IMR-90 (cell line): ENCODE results near the gene CDV3. TPM values are rescaled to one million over a fixed set of nuclear protein-coding genes. Genes with fewer than 3 reads are reported as not detected.
A peak's percentile ranks its signal among the peaks of the same experiment; 100 is the strongest.

ENCODE experiments used
- ATAC-seq: fragments of 200-7000 bp; cut with Tn5 transposase; 2 replicates; pipeline ENCODE4 v1.9.1; 2020; ENCODE audit warnings: low read depth, mild to moderate bottlenecking, moderate library complexity
- BruUV-seq: library from RNA; stranded (reverse); fragments of 400-500 nt; replicated peaks from 2 replicates; lab custom pipeline; 2021; lab: Mats Ljungman, UMichigan
- CTCF ChIA-PET: fragments of 300-600 bp; formaldehyde crosslinking; extraction: SDS; loops from one replicate; lab custom pipeline; 2021; ENCODE audit warnings: antibody characterized with exemption; lab: Yijun Ruan, JAX
- POLR2A ChIA-PET: fragments of 300-600 bp; sonication (Branson Sonifier 250); formaldehyde crosslinking; loops from one replicate; lab custom pipeline; 2022; ENCODE audit warnings: antibody characterized with exemption; ENCODE audit not compliant: unreplicated experiment; lab: Charles Lee
- DNase-seq: peaks from one replicate; pipeline ENCODE4 v3.0.0; 2013
- H2AFZ ChIP-seq: replicated peaks from 2 replicates; pipeline ENCODE3; 2013; ENCODE audit warnings: low read length, mild to moderate bottlenecking; ENCODE audit not compliant: poor library complexity
- H2AK5ac ChIP-seq: 2 replicates; pipeline ENCODE4 v1.6.1; 2013; ENCODE audit warnings: low read depth, low read length, inconsistent platforms
- H2AK9ac ChIP-seq: replicated peaks from 2 replicates; pipeline ENCODE3; 2013; ENCODE audit warnings: mild to moderate bottlenecking, low read depth, low read length, moderate library complexity; ENCODE audit not compliant: poor library complexity
- H2BK120ac ChIP-seq: 2 replicates; pipeline ENCODE4 v1.6.1; 2013; ENCODE audit warnings: low read depth, low read length, inconsistent platforms
- H2BK15ac ChIP-seq: 3 replicates; pipeline ENCODE4 v1.6.1; 2013; ENCODE audit warnings: low read depth, low read length, inconsistent platforms
- H2BK20ac ChIP-seq: 2 replicates; pipeline ENCODE4 v1.6.1; 2013; ENCODE audit warnings: low read depth, mild to moderate bottlenecking, inconsistent platforms, low read length, moderate library complexity
- H2BK5ac ChIP-seq: 2 replicates; pipeline ENCODE4 v1.6.1; 2013; ENCODE audit warnings: mild to moderate bottlenecking, low read depth, low read length, inconsistent platforms; ENCODE audit not compliant: poor library complexity, severe bottlenecking
- H3K14ac ChIP-seq: replicated peaks from 2 replicates; pipeline ENCODE4 v1.6.1; 2013; ENCODE audit warnings: low read depth, low read length, inconsistent platforms
- H3K18ac ChIP-seq: 2 replicates; pipeline ENCODE4 v1.6.1; 2013; ENCODE audit warnings: low read depth, low read length, control low read depth
- H3K23ac ChIP-seq: 2 replicates; pipeline ENCODE4 v1.6.1; 2013; ENCODE audit warnings: low read depth, low read length, inconsistent platforms
- H3K27ac ChIP-seq: 2 replicates; pipeline ENCODE4 v1.5.1; 2013; ENCODE audit warnings: mild to moderate bottlenecking, control low read depth, low read length; ENCODE audit not compliant: insufficient read depth
- H3K27me3 ChIP-seq: 2 replicates; pipeline ENCODE4 v1.6.1; 2013; ENCODE audit warnings: low read length; ENCODE audit not compliant: control insufficient read depth, insufficient read depth
- H3K36me3 ChIP-seq: 2 replicates; pipeline ENCODE4 v1.6.1; 2013; ENCODE audit warnings: low read length, mixed read lengths; ENCODE audit not compliant: control insufficient read depth, insufficient read depth
- H3K4ac ChIP-seq: 2 replicates; pipeline ENCODE4 v1.6.1; 2013; ENCODE audit warnings: low read depth, low read length, inconsistent platforms
- H3K4me1 ChIP-seq: 2 replicates; pipeline ENCODE4 v1.6.1; 2013; ENCODE audit warnings: low read length, mixed read lengths; ENCODE audit not compliant: control insufficient read depth, insufficient read depth
- H3K4me2 ChIP-seq: 2 replicates; pipeline ENCODE4 v1.6.1; 2013; ENCODE audit warnings: low read depth, mild to moderate bottlenecking, control low read depth, low read length, moderate library complexity
- H3K4me3 ChIP-seq: 2 replicates; pipeline ENCODE4 v1.5.1; 2013; ENCODE audit warnings: low read depth, mild to moderate bottlenecking, control low read depth, low read length, moderate library complexity; ENCODE audit not compliant: insufficient read depth
- H3K56ac ChIP-seq: 2 replicates; pipeline ENCODE4 v1.6.1; 2013; ENCODE audit warnings: low read length, inconsistent platforms; ENCODE audit not compliant: insufficient read depth; ENCODE audit errors: extremely low read depth
- H3K79me1 ChIP-seq, 2 experiments: 2 replicates each; pipeline ENCODE4 v1.6.1; 2013; ENCODE audit warnings: low read length in 2 of 2, inconsistent platforms in 1 of 2, low read depth in 1 of 2
- H3K9ac ChIP-seq: 2 replicates; pipeline ENCODE4 v1.6.1; 2013; ENCODE audit warnings: low read depth, low read length, control low read depth
- H3K9me1 ChIP-seq: 2 replicates; pipeline ENCODE4 v1.6.1; 2013; ENCODE audit warnings: low read length, inconsistent platforms; ENCODE audit not compliant: insufficient read depth
- H3K9me3 ChIP-seq: 2 replicates; pipeline ENCODE4 v1.6.1; 2013; ENCODE audit warnings: low read length; ENCODE audit not compliant: control insufficient read depth, insufficient read depth
- H4K20me1 ChIP-seq: 2 replicates; pipeline ENCODE4 v1.6.1; 2013; ENCODE audit warnings: low read length, inconsistent platforms; ENCODE audit not compliant: insufficient read depth
- H4K5ac ChIP-seq: 2 replicates; pipeline ENCODE4 v1.6.1; 2013; ENCODE audit warnings: mild to moderate bottlenecking, low read depth, low read length, control low read depth
- H4K8ac ChIP-seq, 2 experiments: 2 replicates each; pipeline ENCODE4 v1.6.1; 2013; ENCODE audit warnings: low read depth in 2 of 2, low read length in 2 of 2, control low read depth in 1 of 2, inconsistent platforms in 1 of 2
- H4K91ac ChIP-seq: 2 replicates; pipeline ENCODE4 v1.6.1; 2013; ENCODE audit warnings: low read depth, low read length, inconsistent platforms; ENCODE audit not compliant: insufficient read depth
- BHLHE40 ChIP-seq: fragments of 150-350 bp; IDR thresholded peaks from 2 replicates; pipeline ENCODE4 v1.6.1; 2016; ENCODE audit warnings: mild to moderate bottlenecking, low read depth, low read length
- CEBPB ChIP-seq: IDR thresholded peaks from 2 replicates; pipeline ENCODE4 v1.6.1; 2012; ENCODE audit warnings: low read depth, low read length, improper control_type of control experiment
- MAZ ChIP-seq: IDR thresholded peaks from 2 replicates; pipeline ENCODE4 v1.6.1; 2012; ENCODE audit warnings: low read depth, mild to moderate bottlenecking, low read length, improper control_type of control experiment, moderate library complexity, borderline replicate concordance
- MXI1 ChIP-seq: IDR thresholded peaks from 2 replicates; pipeline ENCODE4 v1.6.1; 2012; ENCODE audit warnings: low read depth, mild to moderate bottlenecking, low read length, moderate library complexity, borderline replicate concordance
- NFE2L2 ChIP-seq: fragments of 150-350 bp; IDR thresholded peaks from 2 replicates; pipeline ENCODE4 v1.6.1; 2016; ENCODE audit warnings: low read depth, mild to moderate bottlenecking, low read length
- POLR2A ChIP-seq: IDR thresholded peaks from 2 replicates; pipeline ENCODE4 v1.6.1; 2012; ENCODE audit warnings: mild to moderate bottlenecking, low read depth, low read length
- RAD21 ChIP-seq: IDR thresholded peaks from 2 replicates; pipeline ENCODE4 v1.6.1; 2012; ENCODE audit warnings: low read length, improper control_type of control experiment
- RFX5 ChIP-seq: IDR thresholded peaks from 2 replicates; pipeline ENCODE4 v1.8.0; 2012; ENCODE audit warnings: low read depth, mild to moderate bottlenecking, low read length, moderate library complexity
- SMC3 ChIP-seq: fragments of 150-350 bp; IDR thresholded peaks from 2 replicates; pipeline ENCODE4 v1.6.1; 2016; ENCODE audit warnings: low read depth, mild to moderate bottlenecking, antibody characterized with exemption, low read length, moderate library complexity
- WGBS, 2 experiments: methylation state at CpG; one replicate each; pipeline versions ENCODE4 v1.1.5 to v1.1.7; 2013; ENCODE audit warnings: missing lambda C conversion rate in 2 of 2; ENCODE audit not compliant: insufficient read length in 1 of 2; ENCODE audit errors: extremely low coverage in 2 of 2; 5-methylcytosine and 5-hydroxymethylcytosine counted together
- dilution Hi-C: fragments of 300-500 bp; cut with HindIII; formaldehyde crosslinking; loops from one replicate; pipeline ENCODE4 v1.14.3; 2018; ENCODE audit warnings: low sequenced_read_pairs; ENCODE audit not compliant: unreplicated experiment
- in situ Hi-C: fragments of 300-500 bp; cut with MboI; formaldehyde crosslinking; loops from 3 replicates; pipeline ENCODE4 v1.14.3; 2019; ENCODE audit warnings: low sequenced_read_pairs, inconsistent platforms, mixed read lengths
- intact Hi-C: fragments of 100-400 bp; cut with micrococcal nuclease; formaldehyde crosslinking; loops from 2 replicates; pipeline ENCODE4 v1.10.0; 2022
- polyA plus RNA-seq, 3 experiments: library from polyadenylated mRNA; depleted of rRNA; stranded (reverse); fragments of >200 nt; gene quantifications; 2 replicates each; pipeline ENCODE4 v1.2.3, GENCODE V29; 2012; ENCODE audit warnings: low replicate concordance in 1 of 3
- total RNA-seq: library from RNA; depleted of rRNA; stranded (reverse); fragments of >200 nt; gene quantifications from 2 replicates; pipeline ENCODE4 v1.2.3, GENCODE V29; 2012
- TF ChIP-seq, protein P1 (sequence below): conservative IDR thresholded peaks from 2 replicates; pipeline ENCODE4 v1.5.1; 2012; ENCODE audit warnings: mild to moderate bottlenecking, low read depth, low read length, improper control_type of control experiment
- TF ChIP-seq, protein P2 (sequence below): fragments of 150-350 bp; IDR thresholded peaks from 2 replicates; pipeline ENCODE4 v1.6.1; 2017; ENCODE audit warnings: mild to moderate bottlenecking, antibody characterized with exemption, low read length, low read depth

Gene CDV3
- total and polyA plus RNA-seq, 2 of the 4 experiments (the other 2 are of a cell fraction), result 93.6 to 120 TPM

DNA sequence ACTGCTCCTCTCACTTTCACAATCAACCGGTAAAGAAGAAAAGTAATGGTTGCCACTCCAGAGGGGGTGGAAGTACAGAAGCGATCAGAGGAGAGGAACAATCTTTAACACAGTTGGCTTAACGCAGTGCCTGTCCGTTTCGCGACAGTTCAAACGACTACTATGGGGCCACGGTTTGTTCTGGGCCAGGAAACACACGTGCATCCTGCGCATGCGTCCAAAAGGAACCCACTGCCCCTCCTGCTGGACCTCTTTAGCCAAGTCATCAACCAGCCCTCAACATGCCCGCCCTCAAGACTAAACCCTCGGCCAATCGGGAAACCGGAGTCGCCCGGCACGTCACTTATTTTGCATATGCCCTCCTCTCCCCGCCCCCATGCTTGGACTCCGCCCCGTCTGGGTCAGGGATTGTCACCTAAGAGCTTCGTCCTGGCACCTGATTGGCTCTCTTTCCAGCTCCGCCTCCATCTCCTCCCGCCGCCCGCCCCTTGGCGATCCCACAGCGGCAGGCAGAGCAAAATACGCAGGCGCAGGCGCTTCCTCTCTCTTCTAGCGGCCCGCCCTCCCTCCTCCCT lies 345 bp upstream of the CDV3 start (continued):
- TF ChIP-seq RAD21, result no peak
- TF ChIP-seq NFE2L2, result peak; percentile 89

DNA sequence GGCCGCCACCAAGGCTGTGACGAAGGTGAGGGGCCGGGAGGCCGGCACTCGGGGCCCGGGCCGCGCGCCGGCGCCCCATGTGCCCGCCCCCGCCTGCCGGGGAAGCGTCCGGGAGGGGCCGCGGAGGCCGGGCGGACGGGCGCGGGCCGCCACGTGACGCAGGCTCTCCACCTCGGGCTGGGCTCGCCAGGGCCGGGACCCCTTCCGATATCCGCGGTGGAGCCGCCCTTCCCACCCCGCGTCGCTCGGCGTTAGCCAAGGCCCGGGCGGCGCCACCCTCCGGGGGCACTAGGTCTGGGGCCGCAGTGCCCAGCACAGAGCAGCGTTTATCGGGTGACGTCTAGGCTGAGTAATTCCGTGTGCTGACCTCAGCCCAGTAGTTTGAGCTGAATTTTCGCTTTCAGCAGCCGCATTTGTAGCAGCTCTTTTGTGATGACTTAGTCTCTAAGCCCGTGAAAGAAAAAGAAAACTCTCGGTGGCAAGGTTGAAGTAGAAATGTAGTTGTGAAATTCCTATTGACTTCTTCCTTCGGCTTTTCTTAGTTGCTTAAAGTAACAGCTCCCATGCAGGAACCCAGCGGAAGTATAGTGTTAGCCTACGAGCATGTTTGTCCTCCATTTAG lies 885 bp downstream of the CDV3 start:
- no TSS peak for BruUV-seq

More for the DNA sequence above, 885 bp downstream of the CDV3 start:
- Histone ChIP-seq H3K27me3 (no peaks in the 10 kb centered on the region), H2BK120ac (peak overlapping the region; percentile 66), H3K27ac (peak overlapping the region; percentile 79), H3K14ac (peak overlapping the region; percentile 98), H2BK15ac (0 out of 3 replicates have a peak overlapping the region, but pooled peaks have one; percentile 9), H2BK20ac (no peak overlapping the region; the same call in 1 of the 2 replicates), H3K36me3 (peaks cover 15% of the 10 kb centered on the region), H2BK5ac (peak overlapping the region; percentile 95), H4K5ac (peak overlapping the region; percentile 19), H3K9me1 (peaks cover 5% of the 10 kb centered on the region), H3K56ac (peak overlapping the region; percentile 90), H4K8ac (peak overlapping the region in 1 of 2 experiments; percentile 62; a peak in 2 of 4 replicates), H3K23ac (peak overlapping the region; percentile 99), H2AK9ac (peak overlapping the region; percentile 71), H3K9ac (peak overlapping the region; percentile 96), H4K91ac (peak overlapping the region; percentile 56), H4K20me1 (peaks cover 50% of the 10 kb centered on the region), H3K4ac (peak overlapping the region; percentile 90), H3K4me3 (peak overlapping the region; percentile 75), H3K4me2 (peak overlapping the region; percentile 95), H3K18ac (peak overlapping the region; percentile 50), H3K9me3 (no peaks in the 10 kb centered on the region), H2AFZ (peak overlapping the region; percentile 88), H2AK5ac (peak overlapping the region; percentile 57; the same call in 1 of the 2 replicates), H3K4me1 (peaks cover 9% of the 10 kb centered on the region), H3K79me1 (peaks cover 0 to 27% of the 10 kb centered on the region in 2 experiments; a peak in 3 of 4 replicates)
- peak; percentile 81; the same call in 1 of the 2 replicates for TF ChIP-seq MAZ
- TF ChIP-seq SMC3, result peak; percentile 22; the same call in 1 of the 2 replicates
- TF ChIP-seq BHLHE40, result peak; percentile 76
- no peak for TF ChIP-seq CEBPB
- TF ChIP-seq, protein P1, sequence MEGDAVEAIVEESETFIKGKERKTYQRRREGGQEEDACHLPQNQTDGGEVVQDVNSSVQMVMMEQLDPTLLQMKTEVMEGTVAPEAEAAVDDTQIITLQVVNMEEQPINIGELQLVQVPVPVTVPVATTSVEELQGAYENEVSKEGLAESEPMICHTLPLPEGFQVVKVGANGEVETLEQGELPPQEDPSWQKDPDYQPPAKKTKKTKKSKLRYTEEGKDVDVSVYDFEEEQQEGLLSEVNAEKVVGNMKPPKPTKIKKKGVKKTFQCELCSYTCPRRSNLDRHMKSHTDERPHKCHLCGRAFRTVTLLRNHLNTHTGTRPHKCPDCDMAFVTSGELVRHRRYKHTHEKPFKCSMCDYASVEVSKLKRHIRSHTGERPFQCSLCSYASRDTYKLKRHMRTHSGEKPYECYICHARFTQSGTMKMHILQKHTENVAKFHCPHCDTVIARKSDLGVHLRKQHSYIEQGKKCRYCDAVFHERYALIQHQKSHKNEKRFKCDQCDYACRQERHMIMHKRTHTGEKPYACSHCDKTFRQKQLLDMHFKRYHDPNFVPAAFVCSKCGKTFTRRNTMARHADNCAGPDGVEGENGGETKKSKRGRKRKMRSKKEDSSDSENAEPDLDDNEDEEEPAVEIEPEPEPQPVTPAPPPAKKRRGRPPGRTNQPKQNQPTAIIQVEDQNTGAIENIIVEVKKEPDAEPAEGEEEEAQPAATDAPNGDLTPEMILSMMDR, result 0 out of 2 replicates have a peak, but pooled peaks have one; percentile 25
- peak; percentile 69; the same call in 1 of the 2 replicates for TF ChIP-seq MXI1
- TF ChIP-seq RFX5, result no peak
- peak; percentile 55; the same call in 1 of the 2 replicates for TF ChIP-seq POLR2A
- TF ChIP-seq, protein P2, sequence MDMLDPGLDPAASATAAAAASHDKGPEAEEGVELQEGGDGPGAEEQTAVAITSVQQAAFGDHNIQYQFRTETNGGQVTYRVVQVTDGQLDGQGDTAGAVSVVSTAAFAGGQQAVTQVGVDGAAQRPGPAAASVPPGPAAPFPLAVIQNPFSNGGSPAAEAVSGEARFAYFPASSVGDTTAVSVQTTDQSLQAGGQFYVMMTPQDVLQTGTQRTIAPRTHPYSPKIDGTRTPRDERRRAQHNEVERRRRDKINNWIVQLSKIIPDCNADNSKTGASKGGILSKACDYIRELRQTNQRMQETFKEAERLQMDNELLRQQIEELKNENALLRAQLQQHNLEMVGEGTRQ, result peak; percentile 91
- dilution Hi-C loops (no loop called here), in situ Hi-C loops (no loop called here), intact Hi-C loops (loop anchor here (1.0 to 10.0 kb wide), 4 partner anchors 42 to 532 kb away; partner anchors contain the start of gene SRPRB)
- POLR2A ChIA-PET, result interaction anchor here (0.6 kb wide), 1 partner anchor 117 kb away, joined by 3 read pairs; no protein-coding TSS in a partner anchor
- 0% methylated on average over 41 of the region's 54 CpGs; no CpG with 5 or more reads in 1 of the 2 experiments for WGBS, 2 experiments
- ATAC-seq, result peak; percentile 19
- CTCF ChIA-PET, result interaction anchor here (0.6 to 0.9 kb wide), 2 partner anchors 9 to 80 kb away, joined by 3 to 4 read pairs; no protein-coding TSS in a partner anchor
- DNase-seq, result peak; percentile 80
